GM19372 (cell line): ENCODE data around the gene CLGN.
"Not testable (repeated sequence)": the region's sequence is repeated elsewhere in the genome, so short reads cannot be mapped to it uniquely, and the experiment has no call there.

ENCODE experiments used
- ATAC-seq: cut with Tn5 transposase; IDR thresholded peaks from one replicate; pipeline ENCODE4 v1.9.1; 2021; ENCODE audit warnings: mild to moderate bottlenecking, low read depth, moderate library complexity; ENCODE audit not compliant: unreplicated experiment

Gene CLGN, protein sequence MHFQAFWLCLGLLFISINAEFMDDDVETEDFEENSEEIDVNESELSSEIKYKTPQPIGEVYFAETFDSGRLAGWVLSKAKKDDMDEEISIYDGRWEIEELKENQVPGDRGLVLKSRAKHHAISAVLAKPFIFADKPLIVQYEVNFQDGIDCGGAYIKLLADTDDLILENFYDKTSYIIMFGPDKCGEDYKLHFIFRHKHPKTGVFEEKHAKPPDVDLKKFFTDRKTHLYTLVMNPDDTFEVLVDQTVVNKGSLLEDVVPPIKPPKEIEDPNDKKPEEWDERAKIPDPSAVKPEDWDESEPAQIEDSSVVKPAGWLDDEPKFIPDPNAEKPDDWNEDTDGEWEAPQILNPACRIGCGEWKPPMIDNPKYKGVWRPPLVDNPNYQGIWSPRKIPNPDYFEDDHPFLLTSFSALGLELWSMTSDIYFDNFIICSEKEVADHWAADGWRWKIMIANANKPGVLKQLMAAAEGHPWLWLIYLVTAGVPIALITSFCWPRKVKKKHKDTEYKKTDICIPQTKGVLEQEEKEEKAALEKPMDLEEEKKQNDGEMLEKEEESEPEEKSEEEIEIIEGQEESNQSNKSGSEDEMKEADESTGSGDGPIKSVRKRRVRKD

DNA sequence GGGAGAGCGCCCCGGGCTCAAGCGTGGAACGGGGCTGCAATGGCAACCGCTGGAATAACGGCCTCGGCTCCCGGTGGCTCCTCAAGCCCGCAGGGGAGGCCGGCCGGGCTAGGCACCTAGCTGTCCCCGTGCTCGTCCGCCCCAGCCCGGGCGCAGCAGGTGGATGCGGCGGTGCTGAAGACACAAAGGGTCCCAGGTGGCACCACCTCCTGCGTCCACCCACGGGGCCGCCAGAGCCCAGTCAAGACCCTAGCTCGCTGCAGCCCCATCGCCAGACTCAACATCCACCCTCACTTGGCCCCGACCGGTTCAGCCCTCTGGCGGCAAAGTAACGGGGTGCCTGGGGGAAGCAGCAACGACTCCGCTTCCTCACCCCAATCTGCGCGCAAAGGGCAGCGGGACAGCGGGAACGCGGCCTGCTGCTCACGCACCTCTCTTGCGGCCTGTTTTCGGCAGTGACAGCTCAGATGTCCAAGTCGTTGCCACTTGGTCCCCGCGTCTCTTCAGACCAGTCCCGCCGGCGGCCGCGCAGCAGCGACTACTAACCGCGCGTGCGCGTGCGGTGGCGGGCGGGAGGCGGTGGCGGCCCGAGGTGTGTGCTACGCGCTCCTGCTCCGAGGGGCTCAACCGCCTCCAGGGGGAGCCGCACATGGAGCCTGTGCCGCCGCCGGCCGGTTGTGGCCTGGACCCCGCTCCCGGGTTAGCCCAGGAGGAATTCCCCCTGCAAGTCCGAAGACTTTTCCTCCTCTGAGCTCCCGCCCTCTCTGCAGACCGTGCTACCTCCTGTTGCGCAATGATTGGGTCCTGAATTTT, at the start of gene CLGN:
Gene CLGN (minus strand): TSS at position 543 of the 813 bp plus-strand sequence. CDS start 14,570 bp downstream, outside the sequence.
- peak; percentile 85 for ATAC-seq

DNA sequence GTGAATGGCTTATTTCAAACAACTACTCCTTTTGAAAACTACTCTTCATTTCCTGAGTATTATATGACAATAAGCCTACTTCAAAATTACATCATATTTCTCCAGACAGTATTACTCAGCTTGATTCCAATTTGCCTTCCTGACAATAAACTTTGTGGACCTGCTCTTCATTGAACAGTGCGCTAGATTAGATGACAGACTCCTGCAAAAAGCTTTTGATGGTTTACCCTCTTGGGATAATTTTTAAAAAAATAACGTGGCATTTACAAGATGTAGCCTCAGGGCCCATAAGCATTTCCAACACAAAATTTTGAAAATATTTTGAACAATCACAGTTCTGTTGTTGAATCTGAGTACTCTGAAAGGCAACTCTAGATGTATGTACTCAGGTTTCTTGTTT, 44.7 kb upstream of the CLGN start:
- no peak for ATAC-seq

DNA sequence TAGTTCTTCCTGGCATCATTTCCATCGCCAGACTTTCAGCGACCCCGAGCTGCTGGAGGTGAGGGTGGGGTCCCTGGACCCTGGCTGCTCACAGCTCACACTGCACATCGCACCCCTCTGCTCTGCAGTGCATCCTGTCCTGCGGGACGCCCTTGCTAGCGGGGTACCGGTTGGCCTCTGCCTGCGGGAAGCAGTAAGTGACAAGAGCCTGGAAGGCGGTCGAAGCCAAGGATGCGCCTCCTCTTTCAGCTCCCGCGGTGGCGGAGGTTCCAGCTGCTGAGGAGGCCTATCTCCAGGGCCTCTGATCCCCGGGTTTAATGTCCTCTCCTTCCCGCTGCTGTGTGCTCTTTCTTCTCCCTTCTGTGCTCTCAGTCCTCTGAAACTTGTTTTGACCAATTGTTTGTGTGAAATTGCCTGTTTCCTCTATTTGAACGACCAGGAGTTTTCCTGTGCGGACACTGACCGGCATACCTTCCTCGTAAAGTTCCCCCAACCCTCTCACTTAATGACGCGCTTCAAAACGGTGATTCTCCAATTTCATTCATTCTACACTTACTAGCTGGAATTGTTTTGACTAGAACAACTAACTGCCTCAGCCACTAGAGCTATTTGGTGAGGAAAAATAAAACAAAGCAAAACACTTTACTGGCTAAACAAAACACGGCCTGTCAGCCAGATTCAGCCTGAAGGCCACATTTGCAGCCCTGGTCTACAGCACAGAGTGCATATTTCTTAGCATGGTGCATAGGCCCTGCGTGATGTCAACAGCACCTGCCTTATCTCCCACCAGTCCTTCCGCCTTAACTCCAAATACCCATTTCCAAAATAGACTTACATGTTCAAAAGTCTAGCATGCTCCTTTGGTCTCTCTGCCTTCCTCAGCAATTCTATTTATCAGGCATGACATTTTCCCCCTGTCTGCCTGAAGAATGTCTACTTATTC, 42.6 kb upstream of the CLGN start:
- ATAC-seq: no peak

DNA sequence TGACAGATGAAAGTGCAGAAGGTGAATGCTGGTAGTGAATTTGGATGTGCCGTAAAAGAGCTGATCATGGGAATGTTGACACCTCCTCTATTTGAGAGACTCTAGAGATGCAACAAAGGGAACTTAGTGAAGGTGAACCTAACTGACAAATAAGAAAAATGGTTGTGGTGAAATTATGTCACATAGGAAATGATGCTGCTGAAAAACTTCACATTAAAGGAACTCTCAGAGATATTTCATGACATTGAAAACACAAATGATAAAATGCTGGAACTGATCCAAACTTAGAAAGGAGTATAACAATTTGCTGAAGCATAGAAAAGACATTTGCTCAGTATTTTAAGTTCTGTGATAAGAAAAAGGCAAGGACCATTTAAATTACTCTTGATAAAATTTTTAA, 38.7 kb upstream of the CLGN start:
- ATAC-seq: no peak

DNA sequence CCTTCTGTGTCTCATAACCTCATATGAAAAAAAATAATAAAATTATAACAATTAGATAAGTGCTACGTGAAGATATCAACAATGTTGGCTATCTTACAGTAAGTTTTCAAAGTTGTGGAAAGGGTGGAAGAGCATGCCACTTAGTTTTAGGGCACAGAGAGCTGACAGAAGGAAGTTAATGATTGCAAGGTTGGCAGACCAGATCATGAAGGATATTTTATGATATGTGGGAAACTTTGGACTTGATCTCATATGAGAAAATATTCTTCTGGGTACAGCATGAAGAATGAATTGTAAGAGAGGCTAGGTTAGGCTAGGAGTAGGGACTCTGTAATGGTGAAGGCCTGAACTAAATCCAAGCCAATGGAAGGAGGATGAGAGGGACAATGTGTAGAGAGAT, 36.2 kb upstream of the CLGN start:
- ATAC-seq: no peak

DNA sequence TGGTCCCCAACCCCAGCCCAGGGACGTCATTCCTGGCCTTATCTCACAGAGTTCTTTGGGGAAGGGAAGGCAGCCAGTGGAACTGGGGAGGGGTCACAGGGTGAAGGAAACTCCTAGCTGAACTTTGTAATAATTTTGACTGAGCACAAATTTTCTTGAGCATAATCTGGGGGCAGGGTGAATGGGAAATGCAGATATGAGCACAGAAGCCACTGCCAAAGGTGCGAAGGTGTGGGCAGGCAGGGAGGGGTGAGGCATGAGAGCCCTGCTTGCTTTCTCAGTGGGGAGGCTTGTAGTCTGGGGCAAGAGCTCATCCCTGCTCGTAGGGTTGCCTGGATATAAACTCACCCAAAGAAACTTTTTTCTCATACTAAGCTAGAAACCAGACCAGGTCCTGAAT, 35.7 kb upstream of the CLGN start:
- no peak for ATAC-seq

DNA sequence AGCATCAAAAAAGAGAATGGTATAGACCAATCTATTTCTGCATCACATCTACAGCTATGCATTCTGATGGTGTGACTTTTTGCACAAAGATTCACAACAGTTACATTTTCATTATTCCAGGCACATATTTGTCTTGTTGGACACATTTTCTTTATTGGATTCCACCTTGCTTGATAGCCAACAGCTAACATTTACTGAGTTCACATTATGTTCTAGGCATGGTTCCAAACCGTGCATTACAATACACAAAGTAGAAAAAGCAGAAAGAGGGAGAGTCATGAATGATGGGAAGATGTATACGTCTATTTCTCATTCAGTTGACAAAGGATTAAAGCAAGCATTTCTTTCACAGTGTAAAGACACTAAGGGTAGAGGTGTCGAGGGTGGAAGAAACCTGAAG, 22.9 kb upstream of the CLGN start:
- no peak for ATAC-seq

DNA sequence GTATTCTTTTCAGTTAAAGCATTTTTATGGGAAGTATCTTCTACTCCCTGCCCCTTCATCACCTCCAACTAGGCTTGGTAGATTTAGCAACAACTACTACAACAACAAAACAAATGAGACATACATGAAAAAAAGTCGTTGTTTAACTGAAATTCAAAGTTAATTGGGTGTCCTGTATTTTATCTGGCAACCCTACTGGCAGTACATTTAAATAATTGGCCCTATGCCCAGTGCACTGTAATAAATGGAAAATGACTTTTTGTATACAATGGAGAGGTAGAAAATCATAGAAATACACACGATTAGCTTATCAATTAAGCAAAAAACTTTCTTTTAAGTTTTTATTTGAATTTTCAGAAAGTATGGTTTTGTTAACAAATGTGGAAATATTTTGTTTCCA, 21.4 kb upstream of the CLGN start:
- ATAC-seq: no peak

DNA sequence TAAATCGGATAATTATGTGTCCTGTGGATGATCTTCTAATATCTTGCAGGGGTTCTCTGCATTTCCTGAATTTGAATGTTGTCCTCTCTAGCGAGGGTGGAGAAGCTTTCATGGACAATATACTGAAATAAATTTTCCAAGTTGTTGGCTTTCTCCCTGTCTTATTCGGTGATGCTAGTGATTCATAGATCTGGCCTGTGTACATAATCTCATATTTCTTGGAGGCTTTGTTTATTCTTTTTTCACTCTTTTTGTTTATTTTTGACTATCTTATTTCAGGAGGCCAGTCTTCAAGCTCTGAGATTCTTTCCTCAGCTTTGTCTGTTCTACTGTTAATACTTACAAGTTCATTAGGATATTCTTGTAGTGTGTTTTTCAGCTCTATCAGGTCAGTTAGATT, 20.7 kb upstream of the CLGN start:
- no peak for ATAC-seq

DNA sequence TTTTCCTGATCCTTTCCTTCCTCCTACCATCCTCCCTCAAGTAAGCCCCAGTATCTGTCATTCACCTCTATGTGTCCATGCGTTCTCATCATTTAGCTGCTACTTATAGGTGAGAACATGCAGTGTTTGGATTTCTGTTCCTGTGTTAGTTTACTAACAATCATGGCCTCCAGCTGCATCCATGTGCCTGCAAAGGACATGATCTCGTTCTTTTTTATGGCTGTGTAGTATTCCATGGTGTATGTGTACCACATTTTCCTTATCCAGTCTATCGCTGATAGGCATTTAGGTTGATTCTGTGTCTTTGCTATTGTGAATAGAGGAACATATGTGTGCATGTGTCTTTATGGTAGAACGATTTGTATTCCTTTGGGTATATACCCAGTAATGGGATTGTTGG, 16.9 kb upstream of the CLGN start:
- not testable (repeated sequence) for ATAC-seq

DNA sequence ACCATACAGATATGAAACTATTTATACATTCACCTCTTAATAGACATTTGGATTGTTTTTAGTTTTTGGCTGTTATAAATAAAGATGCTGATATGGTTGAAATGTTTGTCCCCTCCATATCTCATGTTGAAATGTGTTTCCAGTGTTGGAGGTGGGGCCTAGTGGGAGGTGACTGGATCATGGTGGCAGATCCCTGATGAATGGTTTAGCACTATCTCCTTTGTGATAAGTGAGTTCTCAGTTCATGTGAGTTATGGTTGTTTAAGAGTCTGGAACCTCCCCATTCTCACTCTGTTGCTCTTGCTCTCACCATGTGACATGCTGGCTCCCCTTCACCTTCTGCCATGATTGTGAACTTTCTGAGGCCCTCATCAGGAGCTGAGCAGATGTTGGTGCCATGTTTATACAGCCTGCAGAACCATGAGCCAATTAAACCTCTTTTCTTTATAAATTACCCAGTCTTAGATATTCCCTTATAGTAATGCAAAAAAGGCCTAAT, 12.2 kb upstream of the CLGN start:
- no peak for ATAC-seq

DNA sequence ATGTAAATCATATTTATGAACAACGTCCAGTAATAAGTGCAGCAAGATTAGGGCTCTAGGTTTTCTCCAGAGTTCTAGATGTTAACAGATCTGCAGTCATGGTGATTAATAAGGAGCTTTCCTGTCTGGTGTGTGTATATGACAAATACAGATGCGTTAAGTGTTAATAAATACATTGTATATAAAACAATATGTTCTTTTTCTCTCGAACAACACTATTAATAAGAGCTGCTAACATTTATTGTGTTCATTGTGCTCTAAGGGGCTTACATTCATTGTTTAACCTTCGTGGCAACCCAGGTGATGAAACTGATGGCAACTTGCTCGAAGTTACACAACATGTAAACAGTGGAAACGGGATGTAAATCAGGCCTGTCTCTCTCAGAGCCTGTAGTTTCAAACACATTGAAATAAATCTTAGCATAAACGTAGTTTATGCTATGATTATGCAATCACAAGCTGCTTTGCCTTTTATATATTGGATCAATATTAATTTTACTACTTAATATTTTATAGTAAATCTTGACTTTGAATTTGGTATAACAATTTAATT, 547 bp upstream of the CLGN start:
- ATAC-seq: no peak

DNA sequence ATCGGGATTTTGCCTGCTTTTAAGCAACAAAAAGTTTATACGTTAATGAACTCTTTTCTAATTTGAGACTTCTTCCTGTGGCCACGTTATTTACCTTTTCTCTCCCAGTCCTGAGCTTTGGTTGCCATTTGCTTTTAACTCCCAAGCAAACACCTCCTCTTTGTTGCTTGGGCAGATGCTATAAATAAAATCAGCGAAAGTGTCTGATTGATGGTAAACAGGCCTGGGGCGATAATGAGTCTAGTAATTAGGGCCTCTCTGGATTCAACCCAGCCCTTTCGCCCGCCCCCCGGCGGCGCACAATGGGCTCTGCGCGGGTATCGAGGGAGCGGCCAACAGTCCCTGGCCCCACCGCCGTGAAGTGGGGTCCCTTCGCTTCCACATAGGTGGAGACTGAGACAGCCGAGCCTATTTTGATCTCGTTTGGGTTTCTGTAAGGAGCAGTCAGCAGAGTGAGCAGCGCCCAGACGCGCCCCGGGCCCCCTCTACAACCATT, 790 bp downstream of the CLGN start:
- peak; percentile 23 for ATAC-seq

DNA sequence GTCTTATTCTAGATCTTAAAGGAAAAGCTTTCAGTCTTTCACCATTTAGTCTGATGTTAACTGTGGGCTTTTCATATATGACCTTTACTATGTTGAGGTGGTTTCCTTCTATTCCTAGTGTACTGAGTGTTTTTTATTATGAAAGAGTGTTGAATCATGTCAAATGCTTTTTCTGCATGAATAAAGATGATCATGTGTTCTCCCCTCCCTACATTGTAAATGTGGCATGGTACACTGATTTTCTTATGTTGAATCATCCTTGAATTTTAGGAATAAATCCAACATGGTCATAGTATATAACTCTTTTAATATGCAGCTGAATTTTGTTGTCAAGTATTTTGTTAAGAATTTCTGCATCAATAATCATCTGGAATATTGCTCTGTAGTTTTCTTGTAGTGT, 4.3 kb downstream of the CLGN start:
- ATAC-seq: no peak

DNA sequence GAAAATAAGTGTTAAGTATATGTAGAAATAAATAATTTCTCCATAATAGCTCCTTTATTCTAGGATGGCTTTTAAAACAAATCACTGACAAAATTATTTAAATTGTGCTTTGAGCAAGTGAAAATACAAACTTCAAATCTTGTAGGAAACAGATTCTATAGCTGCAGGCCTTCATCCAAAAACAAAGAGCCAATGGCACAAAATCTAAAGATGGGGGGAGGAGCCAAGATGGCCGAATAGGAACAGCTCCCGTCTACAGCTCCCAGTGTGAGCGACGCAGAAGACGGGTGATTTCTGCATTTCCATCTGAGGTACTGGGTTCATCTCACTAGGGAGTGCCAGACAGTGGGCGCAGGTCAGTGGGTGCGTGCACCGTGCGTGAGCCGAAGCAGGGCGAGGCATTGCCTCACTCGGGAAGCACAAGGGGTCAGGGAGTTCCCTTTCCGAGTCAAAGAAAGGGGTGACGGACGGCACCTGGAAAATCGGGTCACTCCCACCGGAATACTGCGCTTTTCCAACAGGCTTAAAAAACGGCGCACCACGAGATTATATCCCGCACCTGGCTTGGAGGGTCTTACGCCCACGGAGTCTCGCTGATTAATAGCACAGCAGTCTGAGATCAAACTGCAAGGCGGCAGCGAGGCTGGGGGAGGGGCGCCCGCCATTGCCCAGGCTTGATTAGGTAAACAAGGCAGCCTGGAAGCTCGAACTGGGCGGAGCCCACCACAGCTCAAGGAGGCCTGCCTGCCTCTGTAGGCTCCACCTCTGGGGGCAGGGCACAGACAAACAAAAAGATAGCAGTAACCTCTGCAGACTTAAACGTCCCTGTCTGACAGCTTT, 14.1 kb downstream of the CLGN start:
- ATAC-seq: not testable (repeated sequence)

DNA sequence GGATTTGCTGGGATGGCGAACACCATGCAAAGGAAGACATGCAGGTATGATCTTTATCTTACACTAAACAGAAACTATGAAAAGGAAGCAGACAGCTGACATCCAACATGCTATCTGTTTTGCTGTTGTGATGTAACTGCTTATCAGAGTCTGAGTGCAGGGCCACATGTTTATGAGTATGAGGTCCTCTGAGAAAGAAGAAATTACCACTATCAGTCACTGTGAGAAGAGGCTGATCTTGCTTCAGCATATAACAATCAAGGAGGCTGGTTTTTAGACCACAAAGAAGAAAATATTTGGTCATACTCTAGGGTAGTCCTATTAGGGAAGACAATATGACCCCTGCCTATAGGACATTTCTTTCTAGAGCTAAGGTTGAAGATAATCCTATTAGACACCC, 18.5 kb downstream of the CLGN start:
- no peak for ATAC-seq

DNA sequence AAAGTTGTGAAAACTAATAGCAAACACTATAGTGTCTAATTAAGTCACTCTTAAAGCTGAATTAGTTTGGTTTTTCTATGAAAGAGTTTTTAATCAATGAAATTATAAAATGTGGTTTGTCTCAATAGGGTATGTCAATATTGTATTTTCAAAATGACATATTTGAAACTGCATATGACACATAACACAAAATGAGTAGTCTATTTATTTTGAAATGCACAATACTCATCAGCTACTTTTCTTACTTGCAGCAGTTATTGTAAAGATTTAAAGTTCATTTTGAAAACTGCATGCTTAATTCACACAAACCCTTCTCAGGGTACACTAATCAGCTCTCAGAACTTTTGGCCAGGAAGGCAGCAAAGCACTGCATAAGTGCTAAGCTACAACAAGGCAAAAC, 21.2 kb downstream of the CLGN start:
- ATAC-seq: no peak

DNA sequence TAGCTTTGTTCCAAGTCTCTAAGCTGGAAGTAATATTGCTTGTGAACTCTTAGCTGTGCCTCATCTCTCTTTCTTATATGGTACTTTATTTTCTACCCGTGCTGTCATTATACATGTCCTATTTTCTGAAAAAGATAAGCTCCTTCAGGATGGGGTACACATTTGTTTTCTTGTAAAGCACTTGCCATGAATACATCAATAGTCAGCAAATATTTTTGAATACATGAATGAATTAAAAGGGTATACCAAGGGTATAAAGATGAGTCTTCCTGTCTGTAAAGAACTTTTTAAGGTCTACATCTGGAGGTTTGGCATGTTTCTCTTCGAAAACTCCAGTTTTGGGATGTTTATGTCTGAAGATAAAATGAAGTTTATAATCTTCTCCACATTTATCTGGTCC, 27.3 kb downstream of the CLGN start:
- no peak for ATAC-seq

DNA sequence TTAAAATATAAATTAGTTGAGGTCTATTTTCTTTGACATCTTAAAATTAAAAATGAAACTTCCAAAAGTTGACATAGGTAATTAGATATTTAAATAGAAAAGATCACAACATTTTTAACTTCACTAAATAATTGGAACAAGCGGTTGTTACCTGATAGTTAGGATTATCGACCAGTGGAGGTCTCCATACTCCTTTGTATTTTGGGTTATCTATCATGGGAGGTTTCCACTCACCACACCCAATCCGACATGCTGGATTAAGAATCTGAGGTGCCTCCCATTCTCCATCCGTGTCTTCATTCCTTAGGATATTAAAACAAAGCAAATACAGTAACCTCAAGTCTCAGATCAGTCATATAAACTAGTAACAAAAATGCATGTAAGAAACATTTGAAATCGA, 31.8 kb downstream of the CLGN start:
- no peak for ATAC-seq
